Activated naive CD4-positive, alpha-beta T cell treated with anti-CD3 and anti-CD28 coated beads, Interleukin-2, amount 50 U/mL, for 24 hours (primary cell): ENCODE results near the gene SF3A2.

Source experiments
- H3K27ac Mint-ChIP-seq: one replicate; pipeline ENCODE4 v1.8.0; 2021; ENCODE audit warnings: mild to moderate bottlenecking, mixed read lengths
- H3K27me3 Mint-ChIP-seq: one replicate; pipeline ENCODE4 v1.8.0; 2021; ENCODE audit warnings: mixed read lengths
- H3K36me3 Mint-ChIP-seq: one replicate; pipeline ENCODE4 v1.8.0; 2021; ENCODE audit warnings: mixed read lengths
- H3K4me1 Mint-ChIP-seq: one replicate; pipeline ENCODE4 v1.8.0; 2021; ENCODE audit warnings: mixed read lengths
- H3K4me3 Mint-ChIP-seq: one replicate; pipeline ENCODE4 v1.8.0; 2021; ENCODE audit warnings: mild to moderate bottlenecking, mixed read lengths
- H3K9me3 Mint-ChIP-seq: one replicate; pipeline ENCODE4 v1.8.0; 2021; ENCODE audit warnings: mixed read lengths

SF3A2 gene

GRCh38 chr19:2216361-2217225 lies 20.0 kb upstream of the SF3A2 start:
- Mint-ChIP-seq H3K36me3 (peaks cover 7% of the 10 kb centered on the region), H3K4me1 (peaks cover 15% of the 10 kb centered on the region), H3K27ac (peak overlapping the region; percentile 62), H3K27me3 (no peaks in the 10 kb centered on the region), H3K9me3 (no peaks in the 10 kb centered on the region), H3K4me3 (no peak overlapping the region)

DNA sequence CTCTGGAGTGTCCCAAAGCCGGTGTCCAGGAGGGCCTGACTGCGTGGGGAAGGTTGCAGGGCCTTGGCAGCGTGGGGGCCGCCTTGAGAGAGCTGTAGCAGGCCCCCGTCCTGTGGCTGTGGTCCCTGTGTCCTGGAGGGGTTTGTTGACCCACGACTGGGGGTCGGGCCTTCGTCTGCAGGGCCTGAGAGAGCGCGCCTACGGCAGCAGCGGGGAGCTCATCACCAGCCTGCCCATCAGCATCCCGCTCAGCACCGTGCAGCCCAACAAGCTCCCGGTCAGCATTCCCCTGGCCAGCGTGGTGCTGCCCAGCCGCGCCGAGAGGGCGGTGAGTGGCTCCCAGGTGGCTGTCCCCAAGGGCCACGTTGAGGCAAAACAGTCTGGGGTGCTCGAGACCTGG lies 19.0 kb upstream of the SF3A2 start:
- no peaks in the 10 kb centered on the region for H3K9me3 Mint-ChIP-seq
- H3K27me3 Mint-ChIP-seq = no peaks in the 10 kb centered on the region
- H3K4me1 Mint-ChIP-seq = peaks cover 15% of the 10 kb centered on the region
- H3K27ac Mint-ChIP-seq = no peak overlapping the region
- no peak overlapping the region for H3K4me3 Mint-ChIP-seq
- H3K36me3 Mint-ChIP-seq = peaks cover 4% of the 10 kb centered on the region

DNA sequence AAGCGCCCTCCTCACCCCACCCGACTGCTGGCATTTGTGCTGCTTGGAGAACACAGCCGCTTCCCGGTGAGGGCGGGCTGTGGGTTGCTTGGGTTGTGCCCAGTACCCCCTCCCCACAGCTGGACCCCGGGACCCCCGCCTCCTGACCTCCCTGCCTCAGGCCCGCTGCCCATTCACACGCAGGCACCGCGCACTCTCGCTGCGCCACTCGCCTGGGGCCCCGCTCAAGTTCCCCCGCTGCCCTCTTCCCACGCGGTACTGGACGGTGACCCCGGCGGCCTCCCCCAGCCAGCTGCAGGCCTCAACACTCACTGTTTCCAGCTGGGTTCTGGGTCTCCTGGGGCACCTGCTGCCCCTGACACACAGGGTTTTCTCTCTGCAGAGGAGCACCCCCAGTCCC lies 16.9 kb upstream of the SF3A2 start:
- Mint-ChIP-seq H3K4me1 (peaks cover 12% of the 10 kb centered on the region), H3K4me3 (no peak overlapping the region), H3K27me3 (no peaks in the 10 kb centered on the region), H3K36me3 (peaks cover 4% of the 10 kb centered on the region), H3K9me3 (no peaks in the 10 kb centered on the region), H3K27ac (no peak overlapping the region)

GRCh38 chr19:2221250-2221831 lies 15.3 kb upstream of the SF3A2 start:
- no peak overlapping the region for H3K4me3 Mint-ChIP-seq
- no peaks in the 10 kb centered on the region for H3K4me1 Mint-ChIP-seq
- no peaks in the 10 kb centered on the region for H3K9me3 Mint-ChIP-seq
- peaks cover 3% of the 10 kb centered on the region for H3K36me3 Mint-ChIP-seq
- no peak overlapping the region for H3K27ac Mint-ChIP-seq
- H3K27me3 Mint-ChIP-seq = no peaks in the 10 kb centered on the region

- no peak overlapping the region for H3K4me3 Mint-ChIP-seq
- H3K27ac Mint-ChIP-seq = no peak overlapping the region
- no peaks in the 10 kb centered on the region for H3K9me3 Mint-ChIP-seq
- no peaks in the 10 kb centered on the region for H3K27me3 Mint-ChIP-seq
- H3K4me1 Mint-ChIP-seq = no peaks in the 10 kb centered on the region
- peaks cover 3% of the 10 kb centered on the region for H3K36me3 Mint-ChIP-seq
These were observed 14.7 kb upstream of the SF3A2 start for GRCh38 chr19:2221918-2222317.

DNA sequence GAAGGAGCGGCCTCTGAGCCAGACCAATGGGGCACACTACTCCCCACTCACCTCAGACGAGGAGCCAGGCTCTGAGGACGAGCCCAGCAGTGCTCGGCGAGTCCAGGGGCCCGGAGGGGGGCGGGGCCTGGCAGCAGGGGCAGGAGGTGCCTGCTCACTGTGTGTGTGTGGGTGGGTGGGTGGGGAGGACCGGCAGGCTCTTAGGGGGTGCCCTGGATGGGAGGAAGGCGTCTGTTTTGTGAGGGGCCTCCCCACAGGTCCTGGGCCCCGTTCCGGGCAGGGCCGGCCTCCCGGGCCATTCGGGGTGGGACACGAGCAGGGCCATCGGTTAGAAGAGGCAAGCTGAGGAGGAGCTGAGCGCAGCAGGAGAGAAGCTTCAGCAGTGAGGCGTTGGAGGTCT lies 13.2 kb upstream of the SF3A2 start:
- H3K4me1 Mint-ChIP-seq = no peaks in the 10 kb centered on the region
- H3K4me3 Mint-ChIP-seq = no peak overlapping the region
- H3K9me3 Mint-ChIP-seq = no peaks in the 10 kb centered on the region
- no peaks in the 10 kb centered on the region for H3K27me3 Mint-ChIP-seq
- no peaks in the 10 kb centered on the region for H3K36me3 Mint-ChIP-seq
- H3K27ac Mint-ChIP-seq = no peak overlapping the region

- H3K36me3 Mint-ChIP-seq = peaks cover 1% of the 10 kb centered on the region
- H3K4me1 Mint-ChIP-seq = no peaks in the 10 kb centered on the region
- H3K4me3 Mint-ChIP-seq = no peak overlapping the region
- H3K27ac Mint-ChIP-seq = no peak overlapping the region
- no peaks in the 10 kb centered on the region for H3K27me3 Mint-ChIP-seq
- no peaks in the 10 kb centered on the region for H3K9me3 Mint-ChIP-seq
These were observed 12.7 kb upstream of the SF3A2 start for GRCh38 chr19:2223959-2224358.

DNA sequence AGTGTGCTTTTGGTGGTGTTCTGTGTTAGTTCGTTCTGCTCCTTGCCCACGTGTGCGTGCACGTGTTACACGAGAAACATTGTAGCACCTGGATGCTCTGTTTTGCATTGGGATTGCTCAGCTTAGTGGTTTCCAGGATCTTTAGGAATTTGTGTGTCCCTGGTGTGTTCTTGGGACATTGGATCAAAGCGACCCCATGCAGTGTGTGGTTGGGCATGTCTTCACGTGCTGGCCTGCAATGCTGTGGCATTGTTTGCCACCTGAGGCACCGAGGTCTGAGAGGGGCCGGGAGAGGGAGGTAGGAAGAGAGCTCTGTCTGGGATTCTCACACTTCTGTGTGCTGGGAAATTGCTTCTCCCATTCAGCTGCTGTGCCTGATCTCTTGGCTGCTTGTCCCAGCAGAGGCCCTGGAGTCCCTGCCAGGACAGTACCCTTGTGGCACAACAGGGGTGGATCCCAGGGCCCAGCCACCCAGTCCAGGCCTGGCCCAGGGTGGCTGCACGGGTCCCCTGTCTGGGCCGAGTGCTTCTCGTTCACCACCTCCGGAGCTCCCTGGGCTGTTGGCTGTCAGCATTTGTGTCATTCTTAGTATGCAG lies 11.8 kb upstream of the SF3A2 start:
- Mint-ChIP-seq H3K9me3 (no peaks in the 10 kb centered on the region), H3K4me3 (no peak overlapping the region), H3K36me3 (peaks cover 1% of the 10 kb centered on the region), H3K27ac (peak overlapping the region; percentile 35), H3K27me3 (no peaks in the 10 kb centered on the region), H3K4me1 (no peaks in the 10 kb centered on the region)

DNA sequence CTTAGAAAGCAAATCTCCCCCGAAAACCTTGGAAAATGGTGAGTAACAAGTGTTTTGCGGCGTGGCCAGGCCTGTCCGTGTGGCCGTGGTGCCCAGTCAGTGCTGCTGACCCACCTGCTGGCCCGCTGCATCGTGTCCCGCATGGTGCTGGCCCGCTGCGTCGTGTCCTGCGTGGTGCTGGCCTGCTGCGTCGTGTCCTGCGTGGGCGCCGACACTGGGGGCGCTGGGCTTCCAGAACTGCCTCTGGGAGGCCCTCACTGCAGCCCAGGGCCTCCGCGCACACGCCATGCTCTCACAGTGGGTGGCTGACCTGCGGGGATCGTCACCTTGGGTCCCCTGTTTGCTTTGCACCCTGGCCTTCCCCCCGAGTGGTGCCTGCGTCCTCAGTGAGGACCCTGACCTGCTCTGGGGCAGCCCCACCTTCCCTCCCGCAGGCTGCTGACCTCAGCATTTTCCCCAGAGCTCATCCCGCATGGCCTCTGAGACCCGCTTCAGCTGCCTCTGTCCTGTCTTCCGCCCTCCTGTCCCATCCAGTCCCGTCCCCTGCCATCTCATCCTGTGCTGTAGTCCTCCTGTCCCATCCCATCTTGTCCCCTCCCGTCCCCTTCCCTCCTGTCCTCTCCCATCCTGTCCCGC lies 11.1 kb upstream of the SF3A2 start:
- Mint-ChIP-seq H3K4me3 (no peak overlapping the region), H3K27ac (no peak overlapping the region), H3K27me3 (no peaks in the 10 kb centered on the region), H3K4me1 (no peaks in the 10 kb centered on the region), H3K9me3 (no peaks in the 10 kb centered on the region), H3K36me3 (peaks cover 1% of the 10 kb centered on the region)

GRCh38 chr19:2226051-2226839 lies 10.4 kb upstream of the SF3A2 start:
- Mint-ChIP-seq H3K36me3 (peaks cover 1% of the 10 kb centered on the region), H3K27ac (no peak overlapping the region)

DNA sequence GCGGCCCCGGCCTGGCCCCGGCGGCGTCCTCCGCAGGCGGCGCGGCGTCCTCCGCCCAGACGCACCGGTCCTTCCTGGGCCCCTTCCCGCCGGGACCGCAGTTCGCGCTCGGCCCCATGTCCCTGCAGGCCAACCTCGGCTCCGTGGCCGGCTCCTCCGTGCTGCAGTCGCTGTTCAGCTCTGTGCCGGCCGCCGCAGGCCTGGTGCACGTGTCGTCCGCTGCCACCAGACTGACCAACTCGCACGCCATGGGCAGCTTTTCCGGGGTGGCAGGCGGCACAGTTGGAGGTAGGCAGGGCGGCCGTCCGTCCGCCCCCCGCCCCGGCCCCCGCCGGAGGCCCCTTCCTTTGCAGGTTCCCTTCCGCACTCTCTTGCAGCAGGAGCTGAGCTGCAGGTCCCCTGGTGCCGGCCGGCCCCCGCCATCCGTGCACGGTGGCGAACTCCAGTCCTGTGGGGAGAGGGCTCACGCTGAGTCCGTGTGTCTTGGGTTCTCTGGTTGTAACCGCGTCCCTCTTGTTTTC lies 9.7 kb upstream of the SF3A2 start:
- H3K27ac Mint-ChIP-seq = no peak overlapping the region
- H3K4me3 Mint-ChIP-seq = no peak overlapping the region
- H3K4me1 Mint-ChIP-seq = no peaks in the 10 kb centered on the region
- no peaks in the 10 kb centered on the region for H3K27me3 Mint-ChIP-seq
- peaks cover 1% of the 10 kb centered on the region for H3K36me3 Mint-ChIP-seq
- H3K9me3 Mint-ChIP-seq = no peaks in the 10 kb centered on the region

More at GRCh38 chr19:2226051-2226839, 10.4 kb upstream of the SF3A2 start:
- no peaks in the 10 kb centered on the region for H3K9me3 Mint-ChIP-seq
- H3K4me3 Mint-ChIP-seq = no peak overlapping the region
- H3K27me3 Mint-ChIP-seq = no peaks in the 10 kb centered on the region
- H3K4me1 Mint-ChIP-seq = no peaks in the 10 kb centered on the region

- H3K36me3 Mint-ChIP-seq = peaks cover 1% of the 10 kb centered on the region
- H3K4me1 Mint-ChIP-seq = no peaks in the 10 kb centered on the region
- H3K27me3 Mint-ChIP-seq = no peaks in the 10 kb centered on the region
- no peak overlapping the region for H3K4me3 Mint-ChIP-seq
- H3K9me3 Mint-ChIP-seq = no peaks in the 10 kb centered on the region
- H3K27ac Mint-ChIP-seq = no peak overlapping the region
These were observed 9.0 kb upstream of the SF3A2 start for GRCh38 chr19:2227415-2228156.

DNA sequence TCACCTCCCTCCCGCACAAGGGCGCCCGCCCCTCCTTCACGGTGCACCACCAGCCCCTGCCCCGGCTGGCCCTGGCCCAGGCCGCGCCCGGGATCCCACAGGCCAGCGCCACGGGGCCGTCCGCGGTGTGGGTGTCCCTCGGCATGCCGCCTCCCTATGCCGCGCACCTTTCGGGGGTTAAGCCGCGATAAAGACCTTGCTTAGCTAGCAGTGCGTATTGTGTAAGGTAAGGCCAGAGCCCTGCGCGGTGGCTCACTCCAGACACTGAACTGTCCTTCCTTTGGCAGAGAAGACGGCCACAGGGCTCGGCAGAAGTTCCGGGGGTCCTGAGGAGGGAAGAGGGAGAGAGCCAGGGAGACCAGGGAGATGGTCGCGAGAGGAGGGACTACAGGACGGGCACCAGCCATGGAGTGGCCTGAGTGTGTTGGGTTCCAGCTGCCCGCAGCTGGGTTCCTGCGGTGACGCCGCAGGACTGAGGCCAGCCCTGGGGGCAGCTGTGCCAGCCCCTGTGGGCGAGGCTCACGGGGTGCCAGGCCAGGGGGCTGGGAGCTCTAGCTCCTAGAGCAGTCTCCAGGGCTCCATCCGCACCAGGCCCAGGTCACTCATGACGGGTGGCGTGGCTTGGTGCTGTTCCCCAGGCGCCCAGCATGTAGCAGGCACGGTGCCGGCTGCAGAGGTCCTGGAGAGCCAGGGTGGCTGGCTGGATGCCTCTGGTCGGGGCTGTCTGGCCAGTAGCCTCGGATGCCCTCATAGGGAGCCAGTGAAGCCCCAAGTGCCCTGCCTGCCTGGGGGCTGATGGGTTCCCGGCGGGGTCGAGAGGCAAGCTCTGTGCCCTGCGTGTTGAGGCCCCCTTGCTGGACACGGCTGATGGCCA lies 8.2 kb upstream of the SF3A2 start:
- Mint-ChIP-seq H3K4me3 (no peak overlapping the region), H3K27me3 (no peaks in the 10 kb centered on the region), H3K4me1 (no peaks in the 10 kb centered on the region), H3K36me3 (peaks cover 1% of the 10 kb centered on the region), H3K9me3 (no peaks in the 10 kb centered on the region), H3K27ac (peak overlapping the region; percentile 70)
